ENCODE data around the gene AK8. TPM values are rescaled to one million over a fixed set of nuclear protein-coding genes. Genes with fewer than 3 reads are reported as not detected.

The AK8 gene
- total and polyA plus RNA-seq, 9 of the 15 experiments (the other 6 are each of a cell fraction or from before 2014, with no cell fraction given): 0.06 to 0.37 TPM; not detected in 7

GRCh38 chr9:132780230-132781007 is 97.7 kb downstream of the AK8 start (continued):
- TF ChIP-seq ZNF589 (CRISPR knock-in tag; IDR thresholded peaks at IDR 0.05; ENCODE audit: low read depth): peak; percentile 70
- TF ChIP-seq MAZ (CRISPR knock-in tag; conservative IDR thresholded peaks at IDR 0.05 in 1 of 2, IDR thresholded peaks at IDR 0.05 in 1 of 2): 0 out of 4 replicates have a peak, but pooled peaks of 1 of the 2 experiments have one; percentile 35
- peak; percentile 15; the same call in 1 of the 2 replicates for TF ChIP-seq MAFF (IDR thresholded peaks at IDR 0.05; ENCODE audit: low read length)
- TF ChIP-seq ZNF766 (CRISPR knock-in tag; conservative IDR thresholded peaks at IDR 0.05): 0 out of 2 replicates have a peak, but pooled peaks have one; percentile 29
- no peak for TF ChIP-seq PHF20 (IDR thresholded peaks at IDR 0.05; ENCODE audit: partially characterized antibody)
- peak; percentile 59 for TF ChIP-seq NR2C1 (IDR thresholded peaks at IDR 0.05)
- TF ChIP-seq NR2C1 (tag; IDR thresholded peaks at IDR 0.05): peak; percentile 82
- peak in 1 of 2 experiments; percentile 58 for TF ChIP-seq AFF1 (IDR thresholded peaks at IDR 0.05; ENCODE audit: low read depth in 1 of 2, partially characterized antibody in 2 of 2)
- TF ChIP-seq CREB1 (IDR thresholded peaks at IDR 0.05): no peak
- TF ChIP-seq CREB1 (CRISPR knock-in tag; IDR thresholded peaks at IDR 0.05): no peak
- peak; percentile 90 for TF ChIP-seq JUND (IDR thresholded peaks at IDR 0.05; ENCODE audit: borderline replicate concordance, low read depth, low read length)
- TF ChIP-seq JUND (tag; IDR thresholded peaks at IDR 0.05; ENCODE audit: borderline replicate concordance, low read depth, low read length): peak; percentile 90; the same call in 2 of the 3 replicates
- peak in 1 of 3 experiments; percentile 63 for TF ChIP-seq YY1 (IDR thresholded peaks at IDR 0.05; ENCODE audit: borderline replicate concordance in 1 of 3, control insufficient read depth in 1 of 3, extremely low read depth in 1 of 3, insufficient read depth in 3 of 3, insufficient read length in 1 of 3, insufficient replicate concordance in 2 of 3, low read depth in 1 of 3, low read length in 2 of 3)
- TF ChIP-seq CBFA2T3 (IDR thresholded peaks at IDR 0.05): peak; percentile 34; the same call in 1 of the 2 replicates
- TF ChIP-seq ELF1 (tag; IDR thresholded peaks at IDR 0.05): peak; percentile 54; the same call in 1 of the 2 replicates
- no peak for TF ChIP-seq ZFX (CRISPR knock-in tag; IDR thresholded peaks at IDR 0.05)
- TF ChIP-seq VEZF1 (CRISPR knock-in tag; IDR thresholded peaks at IDR 0.05): peak; percentile 73
- peak; percentile 78 for TF ChIP-seq SMARCA4 (IDR thresholded peaks at IDR 0.05)
- TF ChIP-seq FOS (IDR thresholded peaks at IDR 0.05; ENCODE audit: extremely low read depth, insufficient read length): peak; percentile 36
- TF ChIP-seq ATF3 (IDR thresholded peaks at IDR 0.05): peak; percentile 83
- TF ChIP-seq ATF3 (CRISPR knock-in tag; conservative IDR thresholded peaks at IDR 0.05): no peak
- TF ChIP-seq SAFB (IDR thresholded peaks at IDR 0.05; ENCODE audit: borderline replicate concordance, low read depth, low read length): no peak

Data from K562 (cell line).